ENCODE measurements around the gene INPP5E.
A peak's percentile ranks its signal among the peaks of the same experiment; 100 is the strongest.
"Not testable (repeated sequence)": the region's sequence is repeated elsewhere in the genome, so short reads cannot be mapped to it uniquely, and the experiment has no call there.

The INPP5E gene

GRCh38 chr9:136426787-136427186 lies 12.9 kb downstream of the INPP5E start:
- no peak for DNase-seq (ENCODE audit: low read depth in 2 of 2)

- not testable (repeated sequence) for DNase-seq (ENCODE audit: low read depth in 2 of 2)
Measured at GRCh38 chr9:136425367-136425766, 14.3 kb downstream of the INPP5E start.

DNA sequence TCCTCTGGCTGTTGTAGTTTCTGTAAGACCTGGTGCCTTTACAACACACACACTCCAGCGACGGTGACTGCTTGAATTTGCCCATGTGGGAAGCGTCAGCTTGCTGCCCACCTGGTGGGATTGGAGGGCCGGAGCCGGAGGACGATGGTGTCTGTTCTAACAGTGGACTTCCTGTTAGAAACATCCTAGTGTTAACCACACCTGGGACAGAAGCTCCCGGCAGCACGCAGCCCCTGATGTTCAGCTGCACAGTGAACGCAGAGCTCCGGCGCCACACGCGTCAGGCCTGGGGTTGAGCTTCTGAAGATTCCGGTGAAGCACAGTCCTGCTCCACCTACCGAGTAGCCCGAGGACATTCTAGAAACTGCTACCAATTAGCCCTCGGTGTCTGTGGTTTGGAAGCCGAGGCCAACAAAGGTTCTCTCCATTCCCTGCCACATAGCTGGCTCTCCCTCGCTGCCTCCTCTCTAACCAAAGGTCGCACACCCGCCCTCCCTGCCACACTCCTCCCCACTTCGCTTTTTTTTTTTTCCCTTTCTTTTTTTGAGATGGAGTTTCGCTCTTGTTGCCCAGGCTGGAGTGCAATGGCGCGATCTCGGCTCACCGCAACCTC lies 14.8 kb downstream of the INPP5E start:
- no peak for DNase-seq (ENCODE audit: low read depth in 2 of 2)

GRCh38 chr9:136423432-136424146 lies 16.1 kb downstream of the INPP5E start:
- no peak for DNase-seq (ENCODE audit: low read depth in 2 of 2)

DNA sequence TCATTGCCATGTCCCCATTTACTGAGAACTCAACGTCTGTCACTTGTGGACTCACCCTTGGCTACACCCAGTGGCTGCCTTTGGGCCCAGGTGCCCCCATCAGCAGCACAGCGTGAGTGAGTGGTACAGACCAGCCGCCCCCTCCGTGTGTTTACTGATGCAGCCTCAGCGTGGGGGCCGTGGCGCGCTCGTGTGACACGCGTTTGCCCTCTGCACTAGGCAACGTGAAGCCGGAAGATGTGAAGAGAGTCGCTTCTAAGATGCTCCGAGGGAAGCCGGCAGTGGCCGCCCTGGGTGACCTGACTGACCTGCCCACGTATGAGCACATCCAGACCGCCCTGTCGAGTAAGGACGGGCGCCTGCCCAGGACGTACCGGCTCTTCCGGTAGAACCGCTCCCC lies 16.8 kb downstream of the INPP5E start:
- DNase-seq (ENCODE audit: low read depth in 2 of 2) = no peak

GRCh38 chr9:136421791-136422190 lies 17.9 kb downstream of the INPP5E start:
- DNase-seq (ENCODE audit: low read depth in 2 of 2) = no peak

DNA sequence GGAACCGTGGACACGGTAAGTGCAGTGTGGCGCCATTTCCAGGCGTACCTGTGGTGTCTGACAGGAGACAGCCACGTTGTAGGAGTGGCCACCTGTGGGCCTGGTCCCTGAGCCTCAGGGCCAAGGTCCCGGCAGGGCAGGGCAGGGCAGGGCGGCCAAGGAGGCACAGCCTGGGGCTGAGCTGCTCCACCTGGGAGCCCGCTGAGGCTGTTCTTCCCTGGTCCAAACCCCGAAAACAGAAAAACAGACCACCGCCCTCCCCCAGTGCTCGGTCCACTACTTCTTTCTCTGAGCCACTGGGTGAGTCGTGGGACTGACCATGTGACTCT lies 20.6 kb downstream of the INPP5E start:
- DNase-seq (ENCODE audit: low read depth in 2 of 2) = no peak

DNA sequence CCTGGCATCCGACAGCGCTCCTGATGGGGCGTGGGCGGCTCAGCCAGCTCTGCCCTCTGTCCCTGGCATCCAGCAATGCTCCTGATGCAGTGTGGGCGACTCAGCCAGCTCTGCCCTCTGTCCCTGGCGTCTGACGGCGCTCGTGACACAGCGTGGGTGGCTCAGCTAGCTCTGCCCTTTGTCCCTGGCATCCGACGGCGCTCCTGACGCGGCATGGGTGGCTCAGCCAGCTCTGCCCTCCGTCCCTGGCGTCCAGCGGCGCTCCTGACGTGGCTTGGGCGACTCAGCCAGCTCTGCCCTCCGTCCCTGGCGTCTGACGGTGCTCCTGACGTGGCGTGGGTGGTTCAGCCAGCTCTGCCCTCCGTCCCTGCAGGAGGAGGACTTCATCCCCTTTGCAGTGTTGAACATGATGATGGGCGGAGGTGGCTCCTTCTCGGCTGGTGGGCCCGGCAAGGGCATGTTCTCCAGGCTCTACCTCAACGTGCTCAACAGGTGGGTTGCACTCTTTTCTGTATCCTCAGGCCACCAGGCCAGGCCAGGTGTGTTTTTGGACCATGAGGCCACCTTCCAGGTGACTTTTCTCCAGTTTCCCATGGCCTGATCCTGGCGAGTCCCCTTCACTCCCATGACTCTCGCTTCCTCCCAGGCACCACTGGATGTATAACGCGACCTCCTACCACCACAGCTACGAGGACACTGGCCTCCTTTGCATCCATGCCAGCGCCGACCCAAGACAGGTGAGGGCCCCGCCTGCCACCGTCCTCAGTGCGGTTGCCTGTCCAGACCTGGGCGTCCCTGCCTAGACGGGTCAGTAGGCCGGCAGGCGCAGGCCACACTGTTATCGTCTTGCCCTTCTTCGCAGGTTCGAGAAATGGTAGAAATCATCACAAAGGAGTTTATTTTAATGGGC lies 21.2 kb downstream of the INPP5E start:
- no peak for DNase-seq (ENCODE audit: low read depth in 2 of 2)

DNA sequence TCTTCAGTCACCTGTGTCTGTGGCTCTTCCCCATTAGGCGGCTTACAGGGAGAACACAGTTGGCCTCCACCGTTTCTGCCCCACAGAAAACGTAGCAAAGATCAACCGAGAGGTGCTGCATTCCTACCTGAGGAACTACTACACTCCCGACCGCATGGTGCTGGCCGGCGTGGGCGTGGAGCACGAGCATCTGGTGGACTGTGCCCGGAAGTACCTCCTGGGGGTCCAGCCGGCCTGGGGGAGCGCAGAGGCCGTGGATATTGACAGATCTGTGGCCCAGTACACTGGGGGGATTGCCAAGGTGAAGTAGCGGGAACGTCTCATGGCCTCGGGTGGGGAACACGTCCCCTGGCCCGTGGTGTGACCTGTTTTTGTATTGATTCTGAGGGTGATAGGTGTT lies 22.7 kb downstream of the INPP5E start:
- DNase-seq (ENCODE audit: low read depth in 2 of 2) = no peak

DNA sequence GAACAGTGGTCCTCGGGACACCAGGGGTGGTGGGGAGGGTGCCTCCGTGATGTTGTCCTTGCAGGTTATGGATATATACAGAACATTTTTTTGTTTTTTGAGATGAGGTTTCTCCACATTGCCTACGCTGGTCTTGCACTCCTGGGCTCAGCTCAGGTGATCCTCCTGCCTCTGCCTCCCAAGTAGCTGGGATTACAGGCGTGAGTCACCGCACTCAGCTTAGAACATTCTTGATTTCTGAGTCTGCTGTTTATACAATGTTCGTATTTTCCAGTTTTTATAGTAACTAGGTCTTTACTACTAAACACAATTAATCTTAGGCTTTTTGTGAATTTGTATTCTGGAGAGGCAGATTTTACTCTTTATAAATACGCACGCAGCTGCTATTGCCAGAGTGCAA lies 23.2 kb downstream of the INPP5E start:
- DNase-seq (ENCODE audit: low read depth in 2 of 2) = no peak

DNA sequence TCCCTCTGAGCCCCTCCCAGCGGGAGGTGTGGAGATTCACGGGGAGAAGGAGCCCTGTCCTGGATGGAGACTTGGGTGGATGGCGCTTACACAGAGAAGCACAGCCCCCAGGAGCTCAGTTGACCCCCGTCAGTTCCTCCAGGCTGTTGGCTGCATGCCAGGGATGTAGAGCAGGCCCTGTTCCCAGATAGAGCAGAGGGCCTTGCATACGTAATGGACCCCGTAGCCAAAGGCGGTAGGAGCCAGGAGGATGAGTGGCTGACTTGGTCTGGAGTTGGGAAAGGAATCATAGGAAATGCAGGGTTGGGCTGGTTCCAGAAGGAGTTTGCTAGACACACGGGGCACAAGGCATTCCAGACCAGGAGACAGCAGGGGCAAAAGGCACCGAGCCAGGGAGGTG lies 26.7 kb downstream of the INPP5E start:
- DNase-seq (ENCODE audit: low read depth in 2 of 2) = no peak

GRCh38 chr9:136411378-136411777 lies 28.3 kb downstream of the INPP5E start:
- DNase-seq (ENCODE audit: low read depth in 2 of 2) = no peak

DNA sequence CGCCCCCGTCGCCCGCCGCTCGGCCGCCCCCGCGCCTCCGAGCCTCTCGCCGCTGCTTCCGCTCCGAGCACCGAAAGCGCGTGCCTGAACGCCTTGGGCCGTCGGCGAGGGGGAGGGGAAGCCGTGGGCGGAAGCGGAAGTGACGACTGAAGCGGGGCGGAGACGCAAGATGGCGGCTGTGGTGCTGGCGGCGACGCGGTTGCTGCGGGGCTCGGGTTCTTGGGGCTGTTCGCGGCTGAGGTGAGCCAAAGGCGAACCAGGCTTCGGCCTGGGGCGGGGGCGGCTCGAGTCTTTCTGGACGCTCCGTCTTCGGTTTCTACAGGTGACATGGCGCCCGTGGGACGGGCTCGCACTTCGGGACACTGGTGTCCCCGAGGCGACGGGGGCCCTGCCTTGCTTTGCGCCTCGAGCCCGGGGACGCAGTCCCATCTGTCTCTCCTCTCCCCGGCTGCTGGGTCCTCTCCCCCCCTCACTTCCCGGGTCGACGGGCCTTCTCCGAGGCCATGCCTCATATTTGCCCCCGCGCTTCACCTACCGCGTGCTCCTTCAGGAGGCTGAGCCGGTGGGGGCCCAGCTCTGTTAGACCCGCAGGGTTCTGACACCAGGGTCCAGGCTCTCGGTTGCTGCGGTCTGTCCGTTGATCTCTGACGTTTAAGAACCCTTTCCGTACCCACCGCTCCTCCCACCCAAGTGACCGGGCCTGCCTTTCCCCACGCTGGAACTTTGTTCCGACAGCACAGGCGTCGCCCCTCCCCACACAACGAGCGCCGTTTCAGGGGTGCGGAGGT lies 29.0 kb downstream of the INPP5E start, which contains the start of the genes ENTR1 and PMPCA:
ENTR1 (minus strand) TSS at position 115 of the 788 bp plus-strand sequence. CDS start 217 bp downstream, outside the sequence.
PMPCA (plus strand) TSS at position 159 of the 788 bp plus-strand sequence; CDS start at position 170, 11 bp downstream.
- peak; percentile 90 to 91 for DNase-seq (ENCODE audit: low read depth in 2 of 2)

GRCh38 chr9:136409557-136410455 lies 29.8 kb downstream of the INPP5E start:
- no peak for DNase-seq (ENCODE audit: low read depth in 2 of 2)

- no peak for DNase-seq (ENCODE audit: low read depth in 2 of 2)
Measured at GRCh38 chr9:136407911-136408310, 31.7 kb downstream of the INPP5E start.

GRCh38 chr9:136407061-136407460 lies 32.6 kb downstream of the INPP5E start:
- DNase-seq (ENCODE audit: low read depth in 2 of 2) = not testable (repeated sequence)

GRCh38 chr9:136405904-136406303 lies 33.7 kb downstream of the INPP5E start:
- DNase-seq (ENCODE audit: low read depth in 2 of 2) = not testable (repeated sequence)

- DNase-seq (ENCODE audit: low read depth in 2 of 2) = no peak
Measured at GRCh38 chr9:136405481-136405880, 34.2 kb downstream of the INPP5E start.

DNA sequence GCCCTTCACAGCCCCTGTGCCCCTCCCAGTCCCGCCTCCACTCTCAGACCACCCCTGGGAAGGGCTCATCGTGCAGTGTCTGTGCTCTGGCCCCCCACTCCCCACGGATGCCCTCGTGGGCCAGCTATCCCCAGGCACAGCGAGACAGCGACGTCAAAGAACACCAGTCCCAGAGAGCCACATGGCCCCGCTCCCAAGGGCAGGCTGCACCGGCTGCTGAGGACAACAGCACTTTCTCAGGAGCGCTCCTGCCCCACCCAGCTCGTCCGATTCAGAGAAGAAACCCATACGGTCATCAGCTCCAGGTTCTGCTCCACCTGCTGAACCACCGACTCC lies 34.9 kb downstream of the INPP5E start:
- no peak for DNase-seq (ENCODE audit: low read depth in 2 of 2)

DNA sequence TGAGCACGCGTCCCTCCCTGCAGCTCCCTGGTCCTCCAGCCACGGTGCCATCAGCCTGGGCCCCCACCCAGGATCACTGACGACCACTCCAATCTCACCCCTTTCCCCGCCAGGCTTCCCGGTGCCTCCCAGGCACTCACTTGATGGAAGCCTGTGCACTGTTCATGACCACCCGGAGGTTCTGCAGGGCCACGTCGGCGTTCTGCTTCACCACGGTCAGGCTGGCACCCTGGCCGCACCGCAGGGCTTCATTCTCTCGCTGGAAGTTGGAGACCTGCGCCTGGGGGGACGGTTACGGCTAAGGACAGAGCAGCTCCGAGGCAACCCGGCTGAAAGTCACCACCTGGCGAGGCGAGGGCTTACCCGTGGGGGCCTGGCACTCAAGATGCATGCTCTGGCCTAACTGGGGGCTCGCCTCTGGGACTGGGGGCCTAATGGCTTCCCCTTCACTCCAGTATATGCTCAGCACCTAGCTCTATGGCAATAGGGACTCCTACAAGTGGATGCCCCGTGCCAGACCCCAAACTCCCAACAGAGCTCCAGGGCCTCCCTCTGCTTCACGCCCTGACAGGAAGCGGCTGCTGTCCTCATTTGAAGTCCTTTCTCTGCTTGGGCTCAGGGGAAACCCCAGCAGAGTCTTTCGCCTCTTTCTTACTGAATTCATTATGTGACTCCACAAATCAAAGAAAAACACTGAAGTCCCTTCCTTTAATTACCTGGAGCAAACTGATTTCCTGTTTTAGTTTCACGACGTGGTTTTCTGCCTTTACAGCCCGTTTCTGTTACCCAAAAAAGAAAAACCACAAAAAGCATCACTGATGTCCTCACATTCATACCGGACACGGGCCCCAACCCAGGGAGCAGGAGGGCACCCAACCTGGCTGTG lies 35.5 kb downstream of the INPP5E start:
- peak in 1 of 2 donors; percentile 34 for DNase-seq (ENCODE audit: low read depth in 2 of 2)
